ENCODE results near the gene RPTOR. TPM values are rescaled to one million over a fixed set of nuclear protein-coding genes. Genes with fewer than 3 reads are reported as not detected.
A peak's percentile ranks its signal among the peaks of the same experiment; 100 is the strongest.

RPTOR gene
- total RNA-seq, 1 experiment from 2014 or later, result 25.1 TPM

GRCh38 chr17:80608326-80608725 is 63.7 kb downstream of the RPTOR start:
- no peak overlapping the region for H3K4me3 Mint-ChIP-seq

More at GRCh38 chr17:80608326-80608725, 63.7 kb downstream of the RPTOR start:
- H2BK5ac ChIP-seq (ENCODE audit: insufficient read length, low read length), result no peak overlapping the region
- no peak overlapping the region for H4K5ac ChIP-seq (ENCODE audit: insufficient read length, low read depth, low read length)
- no peak overlapping the region for H3K4me2 ChIP-seq (ENCODE audit: insufficient read depth, insufficient read length, low read length)
- H3K56ac ChIP-seq (ENCODE audit: insufficient read length, low read depth, low read length), result no peak overlapping the region
- H4K8ac ChIP-seq (replicated peaks; ENCODE audit: insufficient read length, low read depth, low read length), result no peak overlapping the region
- H2AFZ ChIP-seq (ENCODE audit: low read length), result no peak overlapping the region
- H3K27ac ChIP-seq (ENCODE audit: insufficient read length, low read depth, low read length), result no peak overlapping the region
- no peak overlapping the region for H3K18ac ChIP-seq (ENCODE audit: insufficient read length, low read depth, low read length)
- no peaks in the 10 kb centered on the region for H3K79me1 ChIP-seq (ENCODE audit: insufficient read depth, low read depth, low read length, poor library complexity, severe bottlenecking)
- H3K4me1 ChIP-seq (ENCODE audit: insufficient read depth, low read length), result no peaks in the 10 kb centered on the region
- no peaks in the 10 kb centered on the region for H3K27me3 ChIP-seq (ENCODE audit: insufficient read depth, low read length)
- no peaks in the 10 kb centered on the region for H3K27me3 Mint-ChIP-seq (ENCODE audit: low read depth)
- H3T11ph ChIP-seq (ENCODE audit: low read length), result no peak overlapping the region
- H3K9me3 ChIP-seq (ENCODE audit: control insufficient read depth, low read depth, low read length), result no peaks in the 10 kb centered on the region
- DNase-seq, result no peak
- no peak overlapping the region for H2BK12ac ChIP-seq (ENCODE audit: insufficient read length, low read depth, low read length)
- H3K79me2 ChIP-seq (ENCODE audit: insufficient read depth, low read length), result peaks cover 7% of the 10 kb centered on the region; the same call in 1 of the 2 replicates
- H3K36me3 Mint-ChIP-seq (ENCODE audit: insufficient read depth in 1 of 3, low read depth in 3 of 3), result no peaks in the 10 kb centered on the region; a peak in 1 of 7 replicates
- no peak overlapping the region for H4K91ac ChIP-seq (ENCODE audit: insufficient read length, low read depth, low read length)
- H3K23me2 ChIP-seq (ENCODE audit: insufficient read length, low read depth, low read length, poor library complexity, severe bottlenecking), result no peaks in the 10 kb centered on the region
- peak overlapping the region in 1 of 3 experiments; percentile 13; a peak in 1 of 7 replicates for H3K27ac Mint-ChIP-seq
- H3K4me1 Mint-ChIP-seq, result peaks cover 2% of the 10 kb centered on the region in 2 experiments
- no peak overlapping the region for H2BK120ac ChIP-seq (ENCODE audit: low read depth, low read length, poor library complexity, severe bottlenecking)
- no CpG with 5 or more reads among the region's 12 CpGs for WGBS (ENCODE audit: extremely low coverage, insufficient read length, low lambda C conversion rate)
- no peak overlapping the region for H3K4ac ChIP-seq (ENCODE audit: low read depth, low read length)
- TF ChIP-seq CTCF (conservative IDR thresholded peaks at IDR 0.05), result no peak
- H3K9me3 Mint-ChIP-seq, result no peaks in the 10 kb centered on the region
- H4K20me1 ChIP-seq (ENCODE audit: control insufficient read depth, insufficient read depth, insufficient read length), result peaks cover 3% of the 10 kb centered on the region
- H2AK5ac ChIP-seq (ENCODE audit: insufficient read length, low read length), result no peak overlapping the region
- no peak overlapping the region for H3K23ac ChIP-seq (ENCODE audit: insufficient read length, low read depth, low read length)
- H2BK20ac ChIP-seq (ENCODE audit: low read depth, low read length, poor library complexity, severe bottlenecking), result no peak overlapping the region
- H2BK15ac ChIP-seq (ENCODE audit: low read depth, low read length), result no peak overlapping the region
- H3K14ac ChIP-seq (ENCODE audit: insufficient read depth, low read length), result no peak overlapping the region
- H3K9ac ChIP-seq (ENCODE audit: extremely low read depth, insufficient read length, low read length), result no peak overlapping the region

Measured in H9 (cell line).